Endothelial cell of umbilical vein (primary cell): ENCODE measurements around the gene ANKRD44. TPM values are rescaled to one million over a fixed set of nuclear protein-coding genes. Genes with fewer than 3 reads are reported as not detected.

Experiments used
- BruUV-seq: library from RNA; stranded (reverse); fragments of 400-500 nt; replicated peaks from 2 replicates; lab custom pipeline; 2021; lab: Mats Ljungman, UMichigan
- CTCF ChIA-PET: fragments of 300-600, 350-600 bp; sonication (Branson Sonifier 250); formaldehyde crosslinking; loops from one replicate; lab custom pipeline; 2021; ENCODE audit warnings: antibody characterized with exemption, inconsistent platforms; lab: Charles Lee
- POLR2A ChIA-PET: fragments of 300-600, 350-600 bp; sonication (Branson Sonifier 250); formaldehyde crosslinking; loops from one replicate; lab custom pipeline; 2021; ENCODE audit warnings: antibody characterized with exemption, inconsistent platforms; lab: Charles Lee
- DNase-seq: peaks from one replicate; pipeline ENCODE4 v3.0.0-alpha.2; 2011; ENCODE audit warnings: low read depth, low spot score
- FAIRE-seq: peaks from 2 replicates; lab custom pipeline; 2011; peaks lifted over from hg19 to GRCh38; lab: Jason Lieb, UNC
- H2AFZ ChIP-seq: 2 replicates; pipeline ENCODE4 v1.6.0; 2012; ENCODE audit warnings: low read depth, low read length, control low read depth, inconsistent platforms
- H3K27ac ChIP-seq: 2 replicates; pipeline ENCODE4 v1.5.1; 2011; ENCODE audit warnings: low read depth, mild to moderate bottlenecking, control low read depth, low read length, moderate library complexity; ENCODE audit not compliant: insufficient read depth
- H3K27me3 ChIP-seq, 2 experiments: 2 replicates each; pipeline versions ENCODE4 v1.6.0 to v1.6.1; 2011; ENCODE audit warnings: low read length in 2 of 2, mixed read lengths in 1 of 2; ENCODE audit not compliant: control insufficient read depth in 2 of 2, insufficient read depth in 2 of 2
- H3K36me3 ChIP-seq, 2 experiments: 2 replicates in 1 of 2; 3 replicates in 1 of 2; pipeline ENCODE4 v1.5.1; 2011; ENCODE audit warnings: low read length in 2 of 2, mild to moderate bottlenecking in 1 of 2, moderate library complexity in 1 of 2; ENCODE audit not compliant: control insufficient read depth in 2 of 2, insufficient read depth in 2 of 2; ENCODE audit errors: extremely low read depth in 1 of 2
- H3K4me1 ChIP-seq: 3 replicates; pipeline ENCODE4 v1.5.1; 2011; ENCODE audit warnings: mild to moderate bottlenecking, low read length; ENCODE audit not compliant: control insufficient read depth, insufficient read depth; ENCODE audit errors: extremely low read depth
- H3K4me2 ChIP-seq: 2 replicates; pipeline ENCODE4 v1.6.1; 2011; ENCODE audit warnings: low read length, control low read depth, mixed read lengths; ENCODE audit not compliant: insufficient read depth
- H3K4me3 ChIP-seq, 3 experiments: fragments of 200-600 bp in 1 of 3; sonication (generic), shearing (Covaris generic) in 1 of 3; replicated peaks in 1 of 3; 2 replicates each; pipeline ENCODE4 v1.5.1; 2011 to 2016; ENCODE audit warnings: control low read depth in 3 of 3, low read length in 3 of 3, mild to moderate bottlenecking in 2 of 3, inconsistent platforms in 1 of 3, low read depth in 1 of 3, moderate library complexity in 1 of 3; ENCODE audit not compliant: insufficient read depth in 1 of 3
- H3K79me2 ChIP-seq: 2 replicates; pipeline ENCODE4 v1.6.0; 2012; ENCODE audit warnings: low read length, inconsistent platforms; ENCODE audit not compliant: control insufficient read depth, insufficient read depth
- H3K9ac ChIP-seq: replicated peaks from 2 replicates; pipeline ENCODE3; 2011; ENCODE audit warnings: low read length, control low read depth; ENCODE audit not compliant: insufficient read depth; ENCODE audit errors: extremely low read depth
- H3K9me1 ChIP-seq: replicated peaks from 3 replicates; pipeline ENCODE4 v1.6.0; 2011; ENCODE audit warnings: mild to moderate bottlenecking, low read length; ENCODE audit not compliant: control insufficient read depth, insufficient read depth; ENCODE audit errors: extremely low read depth
- H3K9me3 ChIP-seq: replicated peaks from 2 replicates; pipeline ENCODE4 v1.5.1; 2012; ENCODE audit warnings: low read length, inconsistent platforms; ENCODE audit not compliant: control insufficient read depth, insufficient read depth
- H4K20me1 ChIP-seq: replicated peaks from 2 replicates; pipeline ENCODE3; 2011; ENCODE audit warnings: mild to moderate bottlenecking, low read length; ENCODE audit not compliant: control insufficient read depth, insufficient read depth; ENCODE audit errors: extremely low read depth
- CTCF ChIP-seq, 2 donors: IDR thresholded peaks; 1 replicate in 1 of 2; 2 replicates in 1 of 2; pipeline ENCODE4 v1.5.1; 2011; ENCODE audit warnings: low read length in 2 of 2, mild to moderate bottlenecking in 2 of 2, moderate library complexity in 2 of 2, control low read depth in 1 of 2, inconsistent platforms in 1 of 2, low read depth in 1 of 2; ENCODE audit not compliant: insufficient read depth in 1 of 2; ENCODE audit errors: extremely low read depth in 1 of 2
- EZH2 ChIP-seq: IDR thresholded peaks from 2 replicates; pipeline ENCODE4 v1.6.1; 2012; ENCODE audit warnings: borderline replicate concordance, low read depth, mild to moderate bottlenecking, moderate library complexity, low read length, inconsistent platforms; ENCODE audit not compliant: severe bottlenecking
- FOS ChIP-seq: IDR thresholded peaks from 2 replicates; pipeline ENCODE4 v1.6.1; 2011; ENCODE audit warnings: mild to moderate bottlenecking, low read length, moderate library complexity, borderline replicate concordance; ENCODE audit not compliant: insufficient read depth
- GATA2 ChIP-seq: IDR thresholded peaks from 2 replicates; pipeline ENCODE4 v1.7.0; 2011; ENCODE audit warnings: low read depth, mild to moderate bottlenecking, moderate library complexity, mixed read lengths, low read length; ENCODE audit not compliant: insufficient read length, insufficient read depth
- JUN ChIP-seq: IDR thresholded peaks from 2 replicates; pipeline ENCODE4 v1.6.1; 2011; ENCODE audit warnings: borderline replicate concordance, low read depth; ENCODE audit not compliant: insufficient read length, insufficient read depth
- MAX ChIP-seq: IDR thresholded peaks from 2 replicates; pipeline ENCODE4 v1.6.1; 2011; ENCODE audit not compliant: insufficient read depth, insufficient read length
- MYC ChIP-seq: IDR thresholded peaks from one replicate; pipeline ENCODE4 v1.6.1; 2011; ENCODE audit warnings: mild to moderate bottlenecking, low read depth, low read length
- POLR2A ChIP-seq: IDR thresholded peaks from 2 replicates; pipeline ENCODE4 v1.6.1; 2012; ENCODE audit warnings: low read depth, mild to moderate bottlenecking, control low read depth, low read length
- POLR2AphosphoS5 ChIP-seq: IDR thresholded peaks from 2 replicates; pipeline ENCODE4 v1.6.1; 2012; ENCODE audit warnings: low read depth, mild to moderate bottlenecking, control low read depth, low read length, moderate library complexity; ENCODE audit not compliant: insufficient read depth
- dilution Hi-C: fragments of 300-500 bp; cut with MboI; formaldehyde crosslinking; loops from one replicate; pipeline ENCODE4 v1.15.0; 2019; ENCODE audit warnings: low sequenced_read_pairs; ENCODE audit not compliant: extremely low pct_ligation_motif_present
- intact Hi-C: fragments of 100-400 bp; cut with micrococcal nuclease; formaldehyde crosslinking; loops from one replicate; pipeline ENCODE4 v1.10.0; 2022
- polyA plus RNA-seq, 4 experiments: library from polyadenylated mRNA; depleted of rRNA in 3 of 4; stranded (reverse) in 3 of 4; unstranded in 1 of 4; fragments of >200 nt; gene quantifications; 2 replicates each; pipeline versions ENCODE4 v1.2.1 to v1.2.3, GENCODE V29; 2011 to 2012; ENCODE audit warnings: missing spikeins in 1 of 4
- total RNA-seq: library from RNA; stranded (reverse); gene quantifications from 2 replicates; pipeline ENCODE4 v1.2.3, GENCODE V29; 2021

The ANKRD44 gene
- total and polyA plus RNA-seq, 2 donors (not counting 3 experiments of a cell fraction or from before 2014, with no cell fraction given), result 3.4 to 6.1 TPM

- ChIA-PET POLR2A (no interaction called here), CTCF (interaction anchor here (1.1 kb wide), 1 partner anchor 236 kb away, joined by 3 read pairs; no protein-coding TSS in a partner anchor)
Measured at GRCh38 chr2:197349699-197350098, 39.1 kb upstream of the ANKRD44 start.

More at GRCh38 chr2:197349699-197350098, 39.1 kb upstream of the ANKRD44 start:
- dilution Hi-C loops, result no loop called here
- no peaks in the 10 kb centered on the region for H3K79me2 ChIP-seq
- H3K27me3 ChIP-seq, result no peaks in the 10 kb centered on the region
- H3K4me2 ChIP-seq, result no peak overlapping the region
- H3K4me3 ChIP-seq, result no peak overlapping the region
- no peaks in the 10 kb centered on the region for H3K36me3 ChIP-seq
- intact Hi-C loops, result no loop called here
- FAIRE-seq (no peak), DNase-seq (no peak)
- no peak overlapping the region for H3K9ac ChIP-seq
- H3K4me1 ChIP-seq, result no peaks in the 10 kb centered on the region
- no TSS peak for BruUV-seq
- H3K27ac ChIP-seq, result no peak overlapping the region
- no peak overlapping the region for H2AFZ ChIP-seq
- H3K9me1 ChIP-seq, result no peaks in the 10 kb centered on the region
- no peaks in the 10 kb centered on the region for H4K20me1 ChIP-seq
- TF ChIP-seq CTCF (IDR thresholded peaks at IDR 0.05; ENCODE audit: extremely low read depth in 1 of 2, insufficient read depth in 1 of 2, low read depth in 1 of 2, low read length in 2 of 2) (no peak), MYC (no peak), MAX (no peak), POLR2AphosphoS5 (no peak), POLR2A (no peak), FOS (no peak), EZH2 (no peak), JUN (no peak), GATA2 (no peak)
- no peaks in the 10 kb centered on the region for H3K9me3 ChIP-seq
